Ascending aorta (tissue), 2 donors: ENCODE measurements around the gene PSTPIP1. TPM values are rescaled to one million over a fixed set of nuclear protein-coding genes. Genes with fewer than 3 reads are reported as not detected.

Experiments
- DNase-seq, 2 donors: peaks; one replicate each; pipeline ENCODE4 v3.0.0-alpha.2; 2019; ENCODE audit warnings: low spot score in 2 of 2
- H3K27ac ChIP-seq, 2 donors: fragments of 200-600 bp; sonication (generic); one replicate each; pipeline ENCODE4 v1.5.1; 2016 to 2017; ENCODE audit warnings: mild to moderate bottlenecking in 1 of 2
- H3K27me3 ChIP-seq: fragments of 200-600 bp; sonication (generic); one replicate; pipeline ENCODE4 v1.5.1; 2017
- H3K36me3 ChIP-seq, 2 donors: fragments of 200-600 bp; sonication (generic); one replicate each; pipeline ENCODE4 v1.5.1; 2016
- H3K4me1 ChIP-seq, 2 donors: fragments of 200-600 bp; sonication (generic); one replicate each; pipeline ENCODE4 v1.5.1; 2016 to 2017; ENCODE audit warnings: mild to moderate bottlenecking in 1 of 2
- H3K4me3 ChIP-seq, 2 donors: fragments of 200-600 bp; sonication (generic); one replicate each; pipeline ENCODE4 v1.5.1; 2016 to 2017; ENCODE audit warnings: mild to moderate bottlenecking in 1 of 2
- H3K9me3 ChIP-seq, 2 donors: fragments of 200-600 bp; sonication (generic); one replicate each; pipeline ENCODE4 v1.5.1; 2016
- intact Hi-C: fragments of 100-400 bp; cut with DNase I; formaldehyde crosslinking; loops from one replicate; pipeline ENCODE4 v1.15.1; 2023
- total RNA-seq: library from RNA; depleted of rRNA; stranded (reverse); fragments of >200 nt; gene quantifications from one replicate; pipeline ENCODE4 v1.1.0, GENCODE V29; 2016
- TF ChIP-seq, protein P1 (sequence below), 3 experiments: fragments of 200-600 bp in 2 of 3; fragments of 450-650 bp in 1 of 3; sonication (generic) in 2 of 3; IDR thresholded peaks; one replicate each; pipeline ENCODE4 v1.5.1; 2016 to 2019; ENCODE audit warnings: antibody characterized with exemption in 3 of 3, mild to moderate bottlenecking in 1 of 3, moderate library complexity in 1 of 3

PSTPIP1 gene
- total RNA-seq, 1 donor from 2014 or later = 14.6 TPM

DNA sequence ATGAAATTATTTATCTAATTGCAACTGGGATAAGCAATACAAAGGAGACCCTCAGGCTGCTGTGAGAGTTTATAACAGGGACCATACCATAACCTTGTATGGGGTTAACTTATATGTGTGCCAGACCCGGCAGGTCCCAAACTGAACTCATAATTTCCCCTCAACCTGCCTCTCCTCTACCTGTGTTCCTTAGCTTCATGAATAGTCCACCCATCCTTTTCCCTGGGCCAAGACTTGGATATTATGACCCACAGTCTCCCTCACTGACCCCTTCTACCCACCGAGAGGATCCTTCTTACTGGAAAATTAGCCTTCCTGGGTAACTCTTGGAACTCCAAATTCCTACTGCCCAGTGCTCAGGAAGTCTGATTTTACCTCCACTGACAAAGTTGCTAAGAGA lies 79.4 kb downstream of the PSTPIP1 start:
- intact Hi-C loops = no loop called here
- no peaks in the 10 kb centered on the region for H3K36me3 ChIP-seq
- H3K27ac ChIP-seq = no peak overlapping the region
- H3K27me3 ChIP-seq = no peaks in the 10 kb centered on the region
- TF ChIP-seq, protein P1, sequence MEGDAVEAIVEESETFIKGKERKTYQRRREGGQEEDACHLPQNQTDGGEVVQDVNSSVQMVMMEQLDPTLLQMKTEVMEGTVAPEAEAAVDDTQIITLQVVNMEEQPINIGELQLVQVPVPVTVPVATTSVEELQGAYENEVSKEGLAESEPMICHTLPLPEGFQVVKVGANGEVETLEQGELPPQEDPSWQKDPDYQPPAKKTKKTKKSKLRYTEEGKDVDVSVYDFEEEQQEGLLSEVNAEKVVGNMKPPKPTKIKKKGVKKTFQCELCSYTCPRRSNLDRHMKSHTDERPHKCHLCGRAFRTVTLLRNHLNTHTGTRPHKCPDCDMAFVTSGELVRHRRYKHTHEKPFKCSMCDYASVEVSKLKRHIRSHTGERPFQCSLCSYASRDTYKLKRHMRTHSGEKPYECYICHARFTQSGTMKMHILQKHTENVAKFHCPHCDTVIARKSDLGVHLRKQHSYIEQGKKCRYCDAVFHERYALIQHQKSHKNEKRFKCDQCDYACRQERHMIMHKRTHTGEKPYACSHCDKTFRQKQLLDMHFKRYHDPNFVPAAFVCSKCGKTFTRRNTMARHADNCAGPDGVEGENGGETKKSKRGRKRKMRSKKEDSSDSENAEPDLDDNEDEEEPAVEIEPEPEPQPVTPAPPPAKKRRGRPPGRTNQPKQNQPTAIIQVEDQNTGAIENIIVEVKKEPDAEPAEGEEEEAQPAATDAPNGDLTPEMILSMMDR (IDR thresholded peaks at IDR 0.05) = no peak
- no peak for DNase-seq
- H3K4me3 ChIP-seq = no peak overlapping the region
- peaks cover 0 to 9% of the 10 kb centered on the region in 2 donors for H3K4me1 ChIP-seq
- H3K9me3 ChIP-seq = no peaks in the 10 kb centered on the region

DNA sequence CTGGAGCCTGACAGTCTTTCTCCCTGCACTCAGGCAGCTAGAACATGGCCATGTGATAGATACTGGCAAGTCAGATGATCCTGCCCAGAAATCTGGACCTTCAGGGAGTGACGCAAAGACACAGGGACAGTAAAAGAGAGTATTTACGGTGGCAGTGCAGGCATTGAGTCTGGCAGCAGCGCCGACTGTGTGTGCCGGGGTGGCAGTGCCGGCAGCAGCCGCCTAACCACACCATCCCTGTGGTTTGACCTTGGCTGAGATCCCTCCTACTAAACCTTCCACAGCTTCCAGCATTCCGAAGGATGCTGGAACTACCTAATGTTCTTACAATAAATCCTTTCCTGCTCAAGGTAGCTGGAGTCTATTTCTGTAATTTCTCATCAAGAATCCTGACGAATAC lies 80.6 kb downstream of the PSTPIP1 start:
- no peak overlapping the region for H3K27ac ChIP-seq
- no peak for DNase-seq
- TF ChIP-seq, protein P1 (IDR thresholded peaks at IDR 0.05) = no peak
- peaks cover 0 to 4% of the 10 kb centered on the region in 2 donors for H3K4me1 ChIP-seq
- H3K27me3 ChIP-seq = no peaks in the 10 kb centered on the region
- H3K9me3 ChIP-seq = no peaks in the 10 kb centered on the region
- H3K36me3 ChIP-seq = no peaks in the 10 kb centered on the region
- intact Hi-C loops = no loop called here
- H3K4me3 ChIP-seq = no peak overlapping the region

DNA sequence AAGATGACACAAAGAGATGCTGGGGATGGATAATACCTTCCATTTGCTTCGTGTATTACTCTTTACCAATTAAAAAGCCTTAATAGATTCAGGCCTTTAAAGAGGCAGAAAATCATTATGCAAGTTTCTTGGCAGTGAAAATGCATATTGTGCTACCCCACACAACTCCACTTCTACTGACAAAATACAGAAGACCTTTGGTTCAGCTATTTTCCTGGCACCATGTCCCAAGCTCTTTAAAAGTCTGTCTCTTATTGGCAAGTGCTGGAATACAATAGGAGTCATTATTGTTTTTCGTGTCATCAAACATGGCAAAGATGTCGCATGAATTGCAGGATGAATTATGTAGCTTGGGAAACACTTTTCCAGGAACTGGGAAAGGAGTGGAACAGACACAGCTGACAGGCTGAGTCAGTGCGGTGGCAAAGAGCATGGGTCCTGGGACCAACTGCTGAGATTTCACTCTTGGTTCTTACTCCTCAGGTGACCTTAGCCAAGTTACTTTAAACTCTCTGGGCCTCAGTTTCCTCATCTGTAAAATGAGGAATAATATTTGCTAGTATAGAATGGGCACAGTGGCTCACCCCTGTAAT lies 81.5 kb downstream of the PSTPIP1 start:
- H3K27me3 ChIP-seq = no peaks in the 10 kb centered on the region
- H3K4me3 ChIP-seq = no peak overlapping the region
- TF ChIP-seq, protein P1 (IDR thresholded peaks at IDR 0.05) = no peak
- DNase-seq = no peak
- H3K36me3 ChIP-seq = no peaks in the 10 kb centered on the region
- H3K27ac ChIP-seq = no peak overlapping the region
- no peaks in the 10 kb centered on the region for H3K9me3 ChIP-seq
- peaks cover 0 to under 1% of the 10 kb centered on the region in 2 donors for H3K4me1 ChIP-seq
- intact Hi-C loops = no loop called here

DNA sequence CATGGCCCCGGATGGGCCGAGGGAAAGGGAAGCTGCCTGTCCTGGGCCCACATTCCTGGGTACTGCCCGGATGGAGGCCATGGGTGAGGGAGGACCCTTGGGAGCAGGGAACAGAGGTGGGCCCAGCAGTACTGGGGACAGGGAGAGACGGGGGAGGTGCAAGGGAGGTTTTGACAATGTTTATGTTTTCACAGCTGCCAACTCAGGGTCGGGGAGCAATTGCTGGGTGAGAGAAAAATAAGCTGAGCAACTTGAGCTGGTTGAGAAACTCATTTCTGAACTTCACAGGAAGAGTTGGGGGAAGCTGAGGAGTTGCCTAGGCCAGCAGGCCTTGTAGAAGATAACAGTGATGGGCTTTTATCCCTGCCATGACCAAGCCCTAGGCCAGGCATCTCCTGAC lies 87.0 kb downstream of the PSTPIP1 start:
- DNase-seq = peak in 1 of 2 donors; percentile 34
- H3K4me3 ChIP-seq = no peak overlapping the region
- no peaks in the 10 kb centered on the region for H3K36me3 ChIP-seq
- no peaks in the 10 kb centered on the region for H3K9me3 ChIP-seq
- H3K27ac ChIP-seq = no peak overlapping the region
- TF ChIP-seq, protein P1 (IDR thresholded peaks at IDR 0.05) = no peak
- intact Hi-C loops = no loop called here
- H3K4me1 ChIP-seq = peaks cover 0 to 3% of the 10 kb centered on the region in 2 donors
- no peaks in the 10 kb centered on the region for H3K27me3 ChIP-seq

DNA sequence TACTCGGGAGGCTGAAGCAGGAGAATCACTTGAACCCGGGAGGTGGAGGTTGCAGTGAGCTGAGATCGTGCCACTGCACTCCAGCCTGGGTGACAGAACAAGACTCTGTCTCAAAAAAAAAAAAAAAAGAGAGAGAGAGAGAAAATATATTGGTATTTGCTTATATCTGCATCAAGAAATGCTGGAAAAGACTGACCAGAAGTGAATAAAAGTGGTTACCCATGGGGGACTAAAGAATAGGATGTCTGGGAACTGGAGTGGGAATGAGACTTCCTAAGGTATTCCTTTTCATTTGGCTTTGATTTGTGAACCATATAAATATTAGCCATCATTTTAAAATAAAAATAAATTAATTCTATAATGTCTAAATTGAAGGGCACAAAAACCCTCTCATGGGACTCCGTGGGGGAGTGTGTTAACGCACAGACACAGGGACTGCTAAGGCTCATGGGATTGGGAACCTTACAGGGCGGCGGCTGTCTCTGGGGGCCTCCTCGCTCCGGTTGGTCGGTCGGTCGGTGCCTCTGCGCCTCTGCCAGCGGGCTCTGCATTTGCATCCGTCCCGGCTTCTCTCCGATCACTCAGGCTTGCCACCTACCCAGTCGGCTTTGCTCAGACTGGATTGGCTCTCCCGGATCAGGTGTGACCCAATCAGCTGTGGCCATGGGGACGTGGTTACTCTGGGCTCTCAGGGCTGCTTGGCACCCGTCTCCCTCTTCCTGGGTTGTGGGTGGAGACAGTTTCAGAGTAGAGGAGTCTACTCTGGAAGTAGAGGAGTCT lies 88.6 kb downstream of the PSTPIP1 start:
- H3K36me3 ChIP-seq = no peaks in the 10 kb centered on the region
- TF ChIP-seq, protein P1 (IDR thresholded peaks at IDR 0.05) = no peak
- no peaks in the 10 kb centered on the region for H3K9me3 ChIP-seq
- H3K4me1 ChIP-seq = peaks cover 0 to 3% of the 10 kb centered on the region in 2 donors
- peak; percentile 33 to 87 for DNase-seq
- H3K27ac ChIP-seq = peak overlapping the region; percentile 27 to 63
- intact Hi-C loops = loop anchor here (1.0 kb wide), 1 partner anchor 12 kb away; the partner anchor contains the start of gene TSPAN3
- peak overlapping the region; percentile 29 to 54 for H3K4me3 ChIP-seq
- no peaks in the 10 kb centered on the region for H3K27me3 ChIP-seq
